ENCODE results near the gene SBNO2.

DNA sequence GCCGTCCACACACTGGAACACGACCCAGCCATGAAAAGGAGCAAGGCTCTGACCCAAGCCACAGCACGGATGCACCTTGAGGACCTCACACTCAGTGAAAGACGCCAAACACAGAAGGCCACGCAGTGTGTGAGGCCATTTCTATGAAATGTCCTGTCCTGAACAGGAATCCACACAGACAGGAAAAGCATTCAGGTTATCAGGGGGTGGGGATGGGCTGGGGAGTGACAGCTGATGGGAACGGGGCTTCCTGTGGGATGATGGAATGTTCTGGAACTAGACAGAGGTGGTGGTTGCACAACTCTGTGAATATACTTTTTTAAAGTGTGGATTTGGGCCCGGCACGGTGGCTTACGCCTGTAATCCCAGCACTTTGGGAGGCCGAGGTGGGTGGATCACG lies 39.6 kb downstream of the SBNO2 start:
- TF ChIP-seq CTCF (IDR thresholded peaks at IDR 0.05 in 2 of 3, conservative IDR thresholded peaks at IDR 0.05 in 1 of 3; ENCODE audit: insufficient read depth in 2 of 3, low read depth in 1 of 3, low read length in 3 of 3) (no peak), ZNF143 (CRISPR knock-in tag; IDR thresholded peaks at IDR 0.05) (no peak), SNRNP70 (optimal IDR thresholded peaks at IDR 0.05; ENCODE audit: low read depth, low read length) (no peak), ZFX (CRISPR knock-in tag; IDR thresholded peaks at IDR 0.05) (no peak), EZH2 (IDR thresholded peaks at IDR 0.05; ENCODE audit: borderline replicate concordance, low read depth, low read length) (no peak), ID3 (CRISPR knock-in tag; IDR thresholded peaks at IDR 0.05) (no peak), ID3 (tag; IDR thresholded peaks at IDR 0.05) (no peak), ZFP30 (CRISPR knock-in tag; IDR thresholded peaks at IDR 0.05; ENCODE audit: borderline replicate concordance) (no peak), MNT (conservative IDR thresholded peaks at IDR 0.05) (no peak), NR2C2 (CRISPR knock-in tag; IDR thresholded peaks at IDR 0.05) (no peak), NR2C2 (tag; IDR thresholded peaks at IDR 0.05) (no peak)
- TF ChIP-seq, protein P1, sequence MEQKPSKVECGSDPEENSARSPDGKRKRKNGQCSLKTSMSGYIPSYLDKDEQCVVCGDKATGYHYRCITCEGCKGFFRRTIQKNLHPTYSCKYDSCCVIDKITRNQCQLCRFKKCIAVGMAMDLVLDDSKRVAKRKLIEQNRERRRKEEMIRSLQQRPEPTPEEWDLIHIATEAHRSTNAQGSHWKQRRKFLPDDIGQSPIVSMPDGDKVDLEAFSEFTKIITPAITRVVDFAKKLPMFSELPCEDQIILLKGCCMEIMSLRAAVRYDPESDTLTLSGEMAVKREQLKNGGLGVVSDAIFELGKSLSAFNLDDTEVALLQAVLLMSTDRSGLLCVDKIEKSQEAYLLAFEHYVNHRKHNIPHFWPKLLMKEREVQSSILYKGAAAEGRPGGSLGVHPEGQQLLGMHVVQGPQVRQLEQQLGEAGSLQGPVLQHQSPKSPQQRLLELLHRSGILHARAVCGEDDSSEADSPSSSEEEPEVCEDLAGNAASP (IDR thresholded peaks at IDR 0.05), result no peak
- TF ChIP-seq, protein P2, sequence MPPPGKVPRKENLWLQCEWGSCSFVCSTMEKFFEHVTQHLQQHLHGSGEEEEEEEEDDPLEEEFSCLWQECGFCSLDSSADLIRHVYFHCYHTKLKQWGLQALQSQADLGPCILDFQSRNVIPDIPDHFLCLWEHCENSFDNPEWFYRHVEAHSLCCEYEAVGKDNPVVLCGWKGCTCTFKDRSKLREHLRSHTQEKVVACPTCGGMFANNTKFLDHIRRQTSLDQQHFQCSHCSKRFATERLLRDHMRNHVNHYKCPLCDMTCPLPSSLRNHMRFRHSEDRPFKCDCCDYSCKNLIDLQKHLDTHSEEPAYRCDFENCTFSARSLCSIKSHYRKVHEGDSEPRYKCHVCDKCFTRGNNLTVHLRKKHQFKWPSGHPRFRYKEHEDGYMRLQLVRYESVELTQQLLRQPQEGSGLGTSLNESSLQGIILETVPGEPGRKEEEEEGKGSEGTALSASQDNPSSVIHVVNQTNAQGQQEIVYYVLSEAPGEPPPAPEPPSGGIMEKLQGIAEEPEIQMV (tag; conservative IDR thresholded peaks at IDR 0.05; ENCODE audit: low read depth), result no peak
- TF ChIP-seq, protein P3, sequence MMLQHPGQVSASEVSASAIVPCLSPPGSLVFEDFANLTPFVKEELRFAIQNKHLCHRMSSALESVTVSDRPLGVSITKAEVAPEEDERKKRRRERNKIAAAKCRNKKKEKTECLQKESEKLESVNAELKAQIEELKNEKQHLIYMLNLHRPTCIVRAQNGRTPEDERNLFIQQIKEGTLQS (IDR thresholded peaks at IDR 0.05), result no peak
- TF ChIP-seq, protein P3 (CRISPR knock-in tag; conservative IDR thresholded peaks at IDR 0.05), result no peak
